Type B pancreatic cell (in vitro differentiated cells): ENCODE measurements around the gene PKNOX1. TPM values are rescaled to one million over a fixed set of nuclear protein-coding genes. Genes with fewer than 3 reads are reported as not detected.
"Not testable (repeated sequence)": the region's sequence is repeated elsewhere in the genome, so short reads cannot be mapped to it uniquely, and the experiment has no call there.

Experiments used
- DNase-seq: peaks from one replicate; pipeline ENCODE4 v3.0.0; 2021; ENCODE audit warnings: mixed read lengths; ENCODE audit not compliant: unreplicated experiment; ENCODE audit errors: extremely low spot score
- H3K27ac Mint-ChIP-seq: 2 replicates; pipeline ENCODE4 v1.8.0; 2021; ENCODE audit warnings: mild to moderate bottlenecking, mixed read lengths
- H3K27me3 Mint-ChIP-seq: 2 replicates; pipeline ENCODE4 v1.8.0; 2021; ENCODE audit warnings: mixed read lengths
- H3K36me3 Mint-ChIP-seq: 2 replicates; pipeline ENCODE4 v1.8.0; 2021; ENCODE audit warnings: mixed read lengths
- H3K4me1 Mint-ChIP-seq: one replicate; pipeline ENCODE4 v1.8.0; 2021; ENCODE audit warnings: mixed read lengths; ENCODE audit not compliant: unreplicated experiment
- H3K4me3 Mint-ChIP-seq: 2 replicates; pipeline ENCODE4 v1.8.0; 2021; ENCODE audit warnings: mild to moderate bottlenecking, mixed read lengths
- H3K9me3 Mint-ChIP-seq: 2 replicates; pipeline ENCODE4 v1.8.0; 2021; ENCODE audit warnings: mixed read lengths
- microRNA-seq: library from miRNA; unstranded; fragments of <30 nt; microRNA quantifications from one replicate; pipeline ENCODE4, GENCODE V29; 2020
- total RNA-seq: library from RNA; stranded (reverse); gene quantifications from 2 replicates; pipeline ENCODE4 v1.2.1, GENCODE V29; 2021; ENCODE audit warnings: low replicate concordance

PKNOX1 gene
- total RNA-seq, 1 donor from 2014 or later: 25.4 TPM

DNA sequence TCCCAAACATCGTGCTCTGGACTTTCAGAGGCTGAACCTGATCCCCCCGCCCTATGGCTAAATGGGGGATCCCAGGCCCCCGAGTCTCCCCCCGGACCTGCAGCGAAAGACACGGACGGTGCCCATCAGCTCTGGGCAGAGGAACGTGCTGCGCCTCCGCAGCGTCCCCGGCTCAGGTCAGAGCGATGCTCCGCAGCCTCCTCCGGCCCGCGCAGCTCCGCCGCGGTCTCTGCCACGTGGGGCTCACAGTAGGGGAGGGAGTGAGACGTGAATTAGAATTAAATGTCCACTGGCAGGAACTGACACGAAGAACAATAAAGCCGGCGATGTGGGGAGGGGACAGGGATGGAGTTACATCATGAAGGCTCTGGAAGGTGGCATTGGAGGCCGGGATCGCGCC, 102.3 kb downstream of the PKNOX1 start:
- DNase-seq, H3K27ac Mint-ChIP-seq, H3K4me1 Mint-ChIP-seq, H3K27me3 Mint-ChIP-seq, H3K9me3 Mint-ChIP-seq, H3K4me3 Mint-ChIP-seq, H3K36me3 Mint-ChIP-seq: not testable (repeated sequence)

DNA sequence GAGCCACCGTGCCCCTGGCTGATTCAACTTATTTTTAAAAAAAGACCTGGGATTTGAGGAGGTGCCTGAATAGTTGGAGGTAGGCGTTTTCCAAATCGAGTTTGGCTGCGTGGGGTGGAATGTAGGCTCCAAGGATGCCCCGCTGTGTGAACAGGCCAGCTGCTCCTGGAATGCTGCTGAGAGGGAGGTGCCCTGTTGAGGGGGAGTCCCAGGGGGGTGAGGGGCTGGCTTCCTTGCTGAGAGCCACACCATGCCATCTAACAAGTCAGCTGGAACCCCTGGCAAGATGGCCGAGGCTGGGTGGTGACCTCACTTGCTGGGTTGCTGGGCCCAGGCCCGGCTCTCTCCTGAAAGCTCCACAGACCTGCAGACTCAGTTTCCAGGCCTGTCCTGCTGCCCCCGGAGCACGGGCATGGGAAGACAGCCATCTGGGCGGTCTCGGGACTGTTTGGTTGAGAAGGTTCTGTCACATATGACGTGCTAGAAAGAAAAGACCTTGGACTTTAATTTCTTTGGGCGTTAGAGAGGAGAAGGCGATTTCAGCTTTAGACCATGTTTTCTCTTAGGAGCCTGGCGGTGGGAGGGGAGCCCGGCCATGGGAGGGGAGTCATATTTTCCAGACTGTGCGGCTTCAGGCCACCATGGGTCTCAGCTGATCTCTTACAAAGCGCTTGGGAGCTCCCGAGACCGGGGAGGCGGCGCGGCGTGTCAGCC, 108.4 kb downstream of the PKNOX1 start:
- not testable (repeated sequence) for H3K36me3 Mint-ChIP-seq, H3K4me3 Mint-ChIP-seq, H3K27ac Mint-ChIP-seq, H3K4me1 Mint-ChIP-seq, H3K9me3 Mint-ChIP-seq, H3K27me3 Mint-ChIP-seq, DNase-seq

Small RNAs within 50 kb of the gene (microRNA-seq; reads per million reads assigned to microRNA genes)
- gene MIR5692B: not detected

Other genes starting within 250 kb of the PKNOX1 start
- gene WDR4, start 95.0 kb upstream of the PKNOX1 start, total RNA-seq: 19.1 and 25.6 TPM in 2 replicates
- gene NDUFV3, start 81.3 kb upstream of the PKNOX1 start, total RNA-seq: 38.6 and 43.3 TPM in 2 replicates
- gene ERVH48-1, start 48.9 kb upstream of the PKNOX1 start, total RNA-seq: 1.8 TPM in 1 of 2 replicates, not detected in the other
- gene CBS, start 101.3 kb downstream of the PKNOX1 start, total RNA-seq: 44.1 and 68.6 TPM in 2 replicates
- gene U2AF1, start 133.0 kb downstream of the PKNOX1 start, total RNA-seq: 13.9 and 21.2 TPM in 2 replicates
- not detected in 2 replicates for gene CRYAA, start 194.4 kb downstream of the PKNOX1 start, total RNA-seq